HG03039 (cell line): Measurements from ENCODE around the gene SCYL2.
"Not testable (repeated sequence)": the region's sequence is repeated elsewhere in the genome, so short reads cannot be mapped to it uniquely, and the experiment has no call there.

Source experiments
- ATAC-seq: cut with Tn5 transposase; IDR thresholded peaks from one replicate; pipeline ENCODE4 v1.9.1; 2021; ENCODE audit warnings: mild to moderate bottlenecking, moderate library complexity; ENCODE audit not compliant: unreplicated experiment

SCYL2 gene

GRCh38 chr12:100258127-100258526, 8.8 kb upstream of the SCYL2 start:
- ATAC-seq: no peak

DNA sequence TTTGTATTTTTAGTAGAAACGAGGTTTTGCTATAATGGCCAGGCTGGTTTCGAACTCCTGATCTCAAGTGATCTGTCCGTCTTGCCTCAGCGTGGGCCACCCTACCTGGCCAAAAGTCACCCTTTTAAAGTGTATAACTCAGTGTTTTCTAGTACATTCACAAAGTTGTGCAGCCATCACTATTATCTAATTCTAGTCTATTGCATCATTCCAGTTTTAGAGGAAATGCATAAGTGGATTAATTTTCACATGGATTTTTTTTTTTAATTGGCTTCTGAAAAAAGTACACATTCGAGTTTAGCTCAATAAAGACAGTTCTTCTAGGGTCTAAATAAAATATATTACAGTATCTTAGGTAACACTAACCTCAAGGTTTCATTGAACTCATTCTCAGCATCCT, 3.8 kb upstream of the SCYL2 start:
- ATAC-seq: no peak

DNA sequence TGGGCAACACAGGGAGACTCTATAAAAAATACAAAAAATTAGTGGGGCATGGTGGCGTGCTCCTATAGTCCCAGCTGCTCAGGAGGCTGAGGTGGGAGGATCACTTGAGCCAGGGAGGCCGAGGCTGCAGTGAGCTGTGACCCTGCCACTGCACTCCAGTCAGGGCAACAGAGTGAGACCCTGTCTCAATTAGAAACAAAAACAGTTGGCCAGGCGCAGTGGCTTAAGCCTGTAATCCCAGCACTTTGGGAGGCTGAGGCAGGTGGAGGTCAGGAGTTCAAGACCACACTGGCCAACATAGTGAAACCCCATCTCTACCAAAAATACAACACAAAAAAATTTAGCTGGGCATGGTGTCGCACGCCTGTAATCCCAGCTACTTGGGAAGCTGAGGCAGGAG, 1.9 kb upstream of the SCYL2 start:
- not testable (repeated sequence) for ATAC-seq

DNA sequence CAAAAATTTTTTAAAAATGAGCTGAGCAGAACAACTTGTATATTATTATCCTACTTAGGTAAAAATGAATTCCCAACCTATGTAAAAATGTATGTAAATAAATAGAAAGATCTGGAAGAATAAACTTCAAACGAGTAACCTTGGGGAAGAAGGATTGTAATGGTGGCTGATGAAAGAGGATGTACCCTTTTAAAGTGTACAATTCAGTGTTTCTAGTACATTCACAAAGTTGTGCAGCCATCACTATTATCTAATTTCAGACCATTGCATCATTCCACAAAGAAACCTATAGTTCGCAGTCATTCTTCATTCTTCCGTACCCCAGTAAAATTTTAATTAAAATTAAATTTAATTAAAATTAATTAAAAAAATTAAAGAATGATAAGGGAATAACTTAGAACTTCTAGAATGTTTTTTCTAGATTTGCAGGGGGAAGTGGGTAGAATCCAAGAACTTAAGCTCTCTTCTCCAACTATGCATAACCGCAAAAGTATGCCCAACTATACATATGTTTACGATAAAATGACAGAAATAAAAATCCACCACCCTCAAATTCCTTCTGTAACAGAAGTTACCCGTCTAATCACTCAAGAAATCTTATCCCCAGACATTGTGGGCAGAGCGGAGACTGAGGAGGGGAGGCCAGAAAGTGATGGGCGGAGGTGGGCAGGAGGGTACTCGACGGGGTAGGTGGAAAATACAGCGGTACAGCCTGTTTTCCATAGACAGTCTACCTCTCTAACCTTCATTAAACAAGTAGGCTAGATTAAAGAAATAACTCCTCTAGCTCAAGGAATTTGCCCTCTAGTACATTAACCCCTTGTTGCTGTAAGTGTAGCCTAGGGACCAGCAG, 1.0 kb upstream of the SCYL2 start:
- ATAC-seq: no peak

DNA sequence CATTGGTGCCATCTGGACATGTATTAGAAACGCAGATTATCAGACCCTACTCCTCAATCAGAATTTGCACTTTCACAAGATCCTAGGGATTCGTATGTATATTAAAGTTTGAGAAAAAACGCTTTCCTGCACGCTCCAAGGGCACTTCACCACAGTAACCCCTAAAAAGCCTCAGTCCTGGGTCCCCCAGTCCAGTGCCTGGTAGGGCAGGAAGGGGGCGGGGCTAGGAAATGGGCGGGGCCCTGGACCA, 467 bp upstream of the SCYL2 start:
- peak; percentile 76 for ATAC-seq

GRCh38 chr12:100267603-100268281, 765 bp downstream of the SCYL2 start:
- peak; percentile 5 for ATAC-seq

- no peak for ATAC-seq
These were observed 2.0 kb downstream of the SCYL2 start for GRCh38 chr12:100268835-100269564.

DNA sequence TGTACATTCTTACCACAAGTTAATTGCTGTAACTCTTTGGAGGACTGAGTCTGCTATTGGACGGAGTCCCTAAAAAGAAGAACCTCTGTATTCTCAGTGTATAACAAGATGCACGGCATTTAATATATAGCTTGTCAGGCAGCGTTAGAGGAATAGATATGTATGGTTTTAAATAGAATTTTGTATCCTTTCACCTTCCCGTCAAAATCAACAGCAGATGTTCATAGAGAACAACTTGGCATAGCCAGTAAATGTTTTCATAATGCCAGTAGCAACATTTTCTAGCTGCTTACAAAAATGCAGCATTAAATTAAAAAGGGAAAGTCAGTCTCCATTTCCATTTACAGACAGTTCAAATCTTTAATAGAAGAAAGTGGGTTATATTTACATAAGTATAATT, 6.8 kb downstream of the SCYL2 start:
- ATAC-seq: no peak

DNA sequence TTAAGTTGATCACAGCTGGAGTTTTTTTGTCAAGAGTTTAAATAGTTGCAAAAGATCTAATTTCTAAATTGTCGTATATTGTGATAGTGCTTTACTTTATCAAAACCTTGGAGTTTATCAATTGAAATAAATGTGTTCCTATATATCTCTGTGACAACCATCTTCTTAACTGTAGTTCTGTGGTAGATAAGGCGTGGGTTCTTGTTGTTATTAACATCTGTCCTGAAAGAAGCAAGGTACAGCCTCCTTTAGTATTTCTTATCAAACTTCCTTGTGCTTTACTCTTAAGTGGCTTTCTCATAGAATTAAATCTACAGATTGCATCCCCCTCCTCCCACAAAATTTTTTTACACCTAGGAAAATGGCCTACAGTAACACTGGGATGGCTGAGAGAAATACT, 7.3 kb downstream of the SCYL2 start:
- no peak for ATAC-seq

DNA sequence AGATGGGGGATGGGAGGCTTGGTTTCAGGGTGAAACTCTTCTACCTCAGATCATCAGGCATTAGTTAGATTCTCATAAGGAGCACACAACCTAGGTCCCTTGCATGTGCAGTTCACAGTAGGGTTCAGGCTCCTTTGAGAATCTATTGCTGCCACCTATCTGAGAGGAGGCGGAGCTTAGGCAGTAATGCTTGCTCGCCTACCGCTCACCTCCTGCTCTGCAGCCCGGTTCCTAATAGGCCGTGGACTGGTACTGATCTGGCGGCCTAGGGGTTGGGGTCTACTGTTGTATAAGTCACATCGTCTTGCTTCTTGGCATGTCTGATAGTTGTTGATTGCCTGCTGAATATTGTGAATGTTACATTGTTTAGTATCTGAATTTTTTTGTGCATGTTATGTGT, 12.2 kb downstream of the SCYL2 start:
- no peak for ATAC-seq

DNA sequence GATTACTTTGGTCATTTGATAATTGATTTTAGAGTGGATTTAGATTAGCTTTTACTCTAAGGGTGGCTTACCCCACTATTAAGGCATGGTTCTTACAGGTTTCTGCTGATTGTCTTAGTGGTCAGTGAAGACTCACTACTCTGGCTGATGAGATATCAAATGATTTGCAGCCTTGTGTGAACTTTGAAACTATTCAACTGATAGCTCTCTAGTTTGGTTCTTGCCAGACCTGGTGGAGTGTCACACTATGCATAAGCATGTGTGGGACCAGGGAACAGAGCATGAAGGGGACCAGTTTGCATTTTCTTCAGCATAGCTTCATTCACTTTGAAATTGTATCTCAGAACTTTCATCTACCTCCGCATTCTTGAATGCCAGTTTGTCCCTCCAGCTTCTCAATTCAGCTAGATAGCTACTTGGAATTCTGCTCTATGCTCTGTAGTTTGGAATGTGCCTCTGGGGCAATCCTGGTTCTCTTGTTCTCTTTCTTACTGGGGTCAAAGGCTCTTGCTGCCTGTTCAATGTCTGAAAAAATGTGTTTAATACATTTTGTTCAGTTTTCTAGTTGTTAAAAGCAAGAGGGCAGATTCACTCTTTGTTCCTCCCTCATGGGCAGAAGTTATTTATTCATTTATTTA, 12.7 kb downstream of the SCYL2 start:
- ATAC-seq: no peak

GRCh38 chr12:100284556-100284955, 17.6 kb downstream of the SCYL2 start:
- ATAC-seq: not testable (repeated sequence)

DNA sequence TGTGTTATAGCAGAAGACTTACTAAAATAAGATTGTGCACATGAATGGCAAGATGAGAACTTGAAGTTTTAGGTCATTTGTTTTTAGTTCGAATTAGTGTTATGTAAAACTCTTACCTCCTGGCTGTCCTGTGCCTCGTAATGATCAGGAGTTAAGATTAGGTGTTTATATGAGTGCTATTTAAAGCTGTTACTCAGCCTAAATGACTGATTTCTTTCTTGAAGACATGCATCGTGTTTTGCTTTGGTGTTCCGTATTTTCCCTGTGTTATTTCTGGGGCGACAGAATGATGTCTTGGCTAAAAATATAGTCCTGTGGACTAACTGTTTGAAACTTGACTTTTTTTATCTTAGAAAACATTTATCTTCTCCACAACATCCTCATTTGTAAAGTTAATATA, 22.1 kb downstream of the SCYL2 start:
- no peak for ATAC-seq

DNA sequence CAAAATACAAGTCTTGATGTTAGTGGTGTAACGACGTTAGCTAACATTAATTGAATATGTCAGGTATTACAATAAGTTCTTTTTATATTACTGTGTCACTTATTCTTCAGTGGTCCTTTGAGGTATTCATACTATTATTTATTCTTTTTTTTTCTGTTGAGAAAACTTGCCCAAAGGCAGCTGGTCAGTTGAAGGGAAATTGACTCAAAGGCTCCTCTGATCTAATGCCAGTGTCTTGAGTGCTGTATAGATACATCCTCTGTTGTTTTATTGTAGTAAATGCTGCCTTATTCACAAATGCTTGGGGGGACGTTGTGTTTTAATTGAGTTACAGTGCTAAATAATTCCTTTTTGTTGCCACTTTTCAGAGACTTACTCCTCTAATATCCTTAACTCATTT, 23.0 kb downstream of the SCYL2 start:
- no peak for ATAC-seq

- ATAC-seq: no peak
These were observed 26.0 kb downstream of the SCYL2 start for GRCh38 chr12:100293017-100293416.

DNA sequence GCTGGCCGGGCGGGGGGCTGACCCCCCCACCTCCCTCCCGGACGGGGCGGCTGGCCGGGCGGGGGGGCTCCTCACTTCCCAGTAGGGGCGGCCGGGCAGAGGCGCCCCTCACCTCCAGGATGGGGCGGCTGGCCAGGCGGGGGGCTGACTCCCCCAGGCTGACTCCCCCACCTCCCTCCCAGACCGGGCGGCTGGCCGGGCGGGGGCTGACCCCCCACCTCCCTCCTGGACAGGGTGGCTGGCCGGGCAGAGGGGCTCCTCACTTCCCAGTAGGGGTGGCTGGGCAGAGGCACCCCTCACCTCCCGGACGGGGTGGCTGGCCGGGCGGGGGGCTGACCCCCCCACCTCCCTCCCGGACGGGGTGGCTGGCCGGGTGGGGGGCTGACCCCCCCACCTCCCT, 27.4 kb downstream of the SCYL2 start:
- not testable (repeated sequence) for ATAC-seq

- ATAC-seq: no peak
These were observed 29.0 kb downstream of the SCYL2 start for GRCh38 chr12:100295764-100296555.

DNA sequence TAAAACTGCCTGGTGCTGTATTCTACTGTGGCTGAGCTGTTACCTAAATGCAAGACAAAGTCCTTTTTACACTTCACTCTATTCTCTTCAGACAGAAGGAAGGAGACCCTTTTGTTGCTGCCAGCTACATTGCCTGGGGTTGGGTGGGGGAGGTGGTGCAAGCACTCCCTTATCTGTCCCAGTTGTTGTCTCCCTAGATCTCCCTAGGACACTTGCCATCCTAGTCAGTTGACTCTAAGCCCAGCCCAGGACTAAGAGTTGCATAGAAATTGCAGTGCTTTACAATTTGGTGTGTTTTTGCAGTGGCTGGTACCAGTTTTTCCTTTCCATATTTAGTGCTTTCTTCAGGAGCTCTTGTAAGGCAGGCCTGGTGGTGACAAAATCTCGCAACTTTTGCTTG, 35.1 kb downstream of the SCYL2 start:
- ATAC-seq: no peak

- ATAC-seq: no peak
These were observed 36.9 kb downstream of the SCYL2 start for GRCh38 chr12:100303831-100304230.

DNA sequence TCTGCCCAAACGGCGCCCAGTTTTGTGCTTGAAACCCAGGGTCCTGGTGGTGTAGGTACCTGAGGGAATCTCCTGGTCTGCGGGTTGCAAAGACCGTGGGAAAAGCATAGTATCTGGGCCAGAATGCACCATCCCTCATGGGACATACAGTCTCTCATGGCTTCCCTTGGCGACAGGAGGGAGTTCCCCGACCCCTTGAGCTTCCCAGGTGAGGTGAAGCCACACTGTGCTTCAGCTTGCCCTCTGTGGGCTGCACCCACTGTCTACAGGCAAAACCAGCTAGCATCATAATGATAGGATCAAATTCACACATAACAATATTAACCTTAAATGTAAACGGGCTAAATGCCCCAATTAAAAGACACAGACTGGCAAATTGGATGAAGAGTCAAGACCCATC, 37.4 kb downstream of the SCYL2 start:
- not testable (repeated sequence) for ATAC-seq

GRCh38 chr12:100308138-100308537, 41.2 kb downstream of the SCYL2 start:
- ATAC-seq: not testable (repeated sequence)
